CD4-positive, alpha-beta T cell treated with Interleukin-12 subunit alpha and Interleukin-12 subunit beta, for 1 hour (primary cell): ENCODE data around the gene MICB.
A peak's percentile ranks its signal among the peaks of the same experiment; 100 is the strongest.
"Not testable (repeated sequence)": the region's sequence is repeated elsewhere in the genome, so short reads cannot be mapped to it uniquely, and the experiment has no call there.

Experiments used
- DNase-seq: peaks from one replicate; pipeline ENCODE4 v3.0.0-alpha.2; 2020

Gene MICB

DNA sequence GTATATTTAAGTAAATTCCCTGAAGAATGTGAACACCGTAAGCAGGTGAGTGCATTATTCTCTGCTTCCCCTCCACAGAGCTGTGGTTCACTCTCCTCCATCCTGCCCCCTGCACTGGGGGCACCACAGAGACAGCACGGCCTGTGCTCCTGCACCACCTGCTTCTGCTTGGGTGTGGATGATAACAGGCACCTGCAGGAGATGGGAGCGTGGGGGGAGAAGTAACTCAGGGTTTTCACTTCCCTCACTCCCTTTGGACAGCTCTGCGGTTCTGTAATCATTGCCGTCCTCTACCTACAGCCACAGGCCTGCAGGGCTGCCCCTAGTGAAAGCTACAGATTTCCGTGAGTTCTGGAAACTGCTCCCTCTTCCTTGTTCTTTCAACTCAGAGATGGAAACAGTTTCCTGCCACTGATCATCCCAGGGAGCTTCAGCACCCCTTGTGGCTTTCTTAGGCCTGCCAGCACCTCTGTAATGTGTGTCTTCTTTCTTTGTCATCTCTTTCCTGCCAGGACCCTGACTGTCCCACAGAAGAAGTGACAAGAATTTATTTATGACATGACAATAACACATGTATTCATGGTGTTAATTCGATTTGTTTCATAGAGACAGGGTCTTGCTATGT is 21.3 kb upstream of the MICB start:
- DNase-seq, result no peak

DNA sequence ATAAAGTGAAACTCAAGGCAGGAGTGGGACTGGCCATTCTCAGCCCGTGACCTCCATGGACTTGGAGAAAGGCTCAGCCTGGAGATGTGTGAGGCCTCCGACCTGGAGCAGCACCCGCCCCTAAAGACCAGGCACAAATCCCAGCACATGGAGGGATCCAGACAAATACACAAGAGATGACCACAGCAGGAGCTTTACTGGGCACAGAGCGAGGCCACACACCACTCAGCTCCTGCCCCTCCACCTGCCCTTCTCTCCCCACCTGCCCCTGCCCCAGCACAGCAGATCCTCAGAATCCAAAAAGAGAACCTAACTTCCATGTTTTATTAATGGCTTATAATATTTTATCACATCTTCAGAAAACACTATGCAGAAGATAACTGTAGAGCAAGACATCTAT is 20.4 kb upstream of the MICB start:
- no peak for DNase-seq

DNA sequence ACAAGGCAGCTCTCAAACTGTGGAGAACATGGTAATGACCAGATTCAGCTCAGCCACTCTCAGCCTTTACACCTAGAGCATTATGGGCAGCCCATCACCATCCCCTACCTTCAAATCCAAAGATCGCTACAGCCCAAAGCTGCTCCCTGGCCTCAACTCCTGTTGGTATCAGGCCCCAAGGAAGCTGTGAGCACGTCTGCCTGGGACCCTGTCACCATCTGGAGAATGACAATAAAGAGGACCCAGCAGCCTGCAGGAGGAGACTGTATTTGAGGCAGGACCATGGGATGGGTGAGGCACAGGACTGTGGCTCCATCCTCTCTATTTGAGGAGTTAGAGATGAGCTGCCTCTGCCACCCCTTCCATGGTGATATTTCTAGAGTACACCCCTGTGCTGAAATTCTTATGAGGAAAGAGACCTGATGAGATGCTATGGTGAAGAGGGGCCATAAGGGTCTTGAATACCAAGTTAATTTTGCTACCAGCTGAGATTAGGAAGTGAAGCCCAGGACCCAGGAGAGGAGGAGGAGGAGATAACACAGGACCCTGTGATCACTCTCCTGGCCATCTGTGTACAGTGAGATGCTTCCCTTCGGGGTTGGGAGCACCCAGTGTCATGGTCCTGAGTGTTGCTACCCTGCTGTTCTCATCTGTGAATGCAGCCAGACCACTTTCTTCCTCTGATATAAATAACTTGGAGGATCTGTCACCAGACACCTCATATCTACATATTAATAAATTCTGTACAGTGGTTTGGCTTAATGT is 19.6 kb upstream of the MICB start:
- no peak for DNase-seq

DNA sequence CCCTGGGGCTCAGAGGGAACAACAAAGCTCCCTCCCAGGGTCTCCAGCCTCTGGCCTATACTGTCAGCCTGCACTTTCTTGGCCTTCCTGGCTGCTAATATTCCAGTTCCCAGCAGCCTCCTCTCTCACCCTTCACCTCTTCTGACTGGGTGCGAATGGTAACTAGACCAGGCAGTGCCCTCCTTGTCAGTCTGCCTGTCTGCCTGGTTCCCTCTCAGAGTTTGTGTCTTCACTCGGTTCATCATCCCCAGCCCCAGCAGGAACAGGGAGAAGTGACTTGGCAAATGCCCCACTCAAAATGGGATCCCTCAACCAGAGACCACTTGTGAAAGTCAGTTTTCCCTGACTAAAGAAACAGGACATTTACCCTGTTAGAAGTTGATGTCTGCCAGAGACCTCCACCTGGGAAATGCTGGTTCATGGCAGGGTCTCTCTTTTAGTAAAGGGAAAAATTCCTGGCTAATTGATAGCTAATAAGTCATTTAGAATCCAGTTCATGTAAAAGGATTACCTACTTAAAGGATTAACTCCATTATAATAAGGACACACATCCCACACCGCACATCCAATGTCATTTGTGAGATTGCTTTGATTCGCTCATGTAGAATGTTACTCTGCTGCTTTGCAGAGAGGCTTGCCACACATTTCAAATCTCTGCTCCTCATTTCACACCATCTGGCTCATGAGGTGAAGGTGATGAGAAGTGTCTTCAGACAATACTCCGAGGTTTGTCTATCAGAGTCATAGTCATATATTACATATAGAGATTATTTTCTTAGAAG is 18.6 kb upstream of the MICB start:
- no peak for DNase-seq

DNA sequence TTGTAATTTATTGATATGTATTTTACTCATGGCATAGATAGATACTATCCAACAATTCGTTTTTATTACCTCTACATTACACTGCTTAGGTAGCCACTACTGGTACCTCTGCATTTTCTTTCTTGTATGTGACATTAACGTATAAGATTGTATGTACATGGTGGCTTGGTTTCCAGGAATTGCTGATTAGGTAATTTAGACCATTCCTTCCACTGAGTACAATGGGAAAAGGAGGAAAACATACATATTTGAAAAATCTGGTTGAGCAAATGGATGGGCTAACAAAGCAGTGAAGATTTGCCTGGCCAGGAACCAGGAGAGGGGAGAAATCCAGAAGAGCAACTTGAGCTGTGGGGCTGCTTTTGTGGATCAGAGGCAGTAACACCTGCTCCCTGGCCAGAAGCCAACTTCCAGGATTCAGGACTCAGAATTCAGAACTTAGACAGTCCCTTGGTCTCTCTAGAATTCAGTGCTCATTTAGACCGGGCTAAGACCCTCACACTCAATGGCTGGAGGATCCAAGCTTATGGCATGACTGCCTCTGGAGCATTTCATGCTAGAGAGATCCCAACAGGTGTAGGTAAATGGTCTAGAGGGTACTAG is 17.9 kb upstream of the MICB start:
- no peak for DNase-seq

DNA sequence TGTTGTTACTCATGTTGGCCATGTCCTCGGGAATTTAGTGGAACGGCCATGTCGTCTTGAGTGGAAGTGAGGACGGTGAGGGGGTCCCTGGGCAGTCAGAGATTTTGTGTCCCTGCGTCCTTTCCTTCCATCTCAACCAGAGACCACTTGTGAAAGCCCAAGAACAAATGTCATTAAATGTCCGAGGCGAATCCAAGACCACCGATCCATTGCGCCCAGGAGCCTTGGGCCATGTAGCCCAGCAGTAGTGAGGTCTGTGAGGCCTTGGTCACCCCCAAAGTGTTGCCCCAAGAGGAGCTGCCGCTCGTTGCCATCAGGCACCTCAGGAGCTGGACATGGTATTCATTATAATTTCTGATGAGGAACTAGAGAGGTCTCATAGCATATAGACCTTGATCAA is 17.4 kb upstream of the MICB start:
- no peak for DNase-seq

DNA sequence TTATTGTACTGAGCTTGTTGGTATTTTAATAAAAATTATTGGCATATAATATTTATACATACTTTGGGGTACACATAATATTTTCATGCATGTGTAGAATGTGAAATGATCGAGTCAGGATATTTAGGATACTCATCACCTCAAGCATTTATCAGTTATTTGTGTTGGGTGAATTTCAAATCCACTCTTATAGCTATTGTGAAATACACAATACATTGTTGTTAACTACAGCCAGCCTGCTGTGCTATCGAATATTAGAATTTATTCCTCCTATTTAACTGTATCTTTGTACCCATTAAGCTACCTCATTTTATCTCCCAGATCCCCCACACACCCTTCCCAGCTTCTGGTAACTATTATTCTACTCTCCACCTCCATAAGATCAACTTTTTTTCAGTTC is 14.6 kb upstream of the MICB start:
- no peak for DNase-seq

DNA sequence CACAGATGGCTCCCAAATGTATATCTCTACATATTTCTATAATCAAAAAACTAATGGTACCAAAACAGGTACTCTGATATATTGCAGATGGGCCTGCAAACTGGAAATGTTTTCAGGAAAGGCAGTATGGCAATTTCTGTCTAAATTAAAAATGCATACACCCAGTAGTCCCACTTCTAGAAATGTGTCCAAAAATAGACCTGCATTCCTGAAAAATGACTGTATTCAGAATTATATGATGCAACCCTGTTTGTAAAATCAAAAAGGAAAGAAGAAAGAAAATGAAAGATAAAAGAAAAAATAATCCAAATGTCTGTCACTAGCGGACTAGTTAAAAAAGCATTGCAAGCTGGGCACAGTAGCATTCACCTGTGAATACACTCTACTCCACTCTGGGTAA is 12.9 kb upstream of the MICB start:
- no peak for DNase-seq

DNA sequence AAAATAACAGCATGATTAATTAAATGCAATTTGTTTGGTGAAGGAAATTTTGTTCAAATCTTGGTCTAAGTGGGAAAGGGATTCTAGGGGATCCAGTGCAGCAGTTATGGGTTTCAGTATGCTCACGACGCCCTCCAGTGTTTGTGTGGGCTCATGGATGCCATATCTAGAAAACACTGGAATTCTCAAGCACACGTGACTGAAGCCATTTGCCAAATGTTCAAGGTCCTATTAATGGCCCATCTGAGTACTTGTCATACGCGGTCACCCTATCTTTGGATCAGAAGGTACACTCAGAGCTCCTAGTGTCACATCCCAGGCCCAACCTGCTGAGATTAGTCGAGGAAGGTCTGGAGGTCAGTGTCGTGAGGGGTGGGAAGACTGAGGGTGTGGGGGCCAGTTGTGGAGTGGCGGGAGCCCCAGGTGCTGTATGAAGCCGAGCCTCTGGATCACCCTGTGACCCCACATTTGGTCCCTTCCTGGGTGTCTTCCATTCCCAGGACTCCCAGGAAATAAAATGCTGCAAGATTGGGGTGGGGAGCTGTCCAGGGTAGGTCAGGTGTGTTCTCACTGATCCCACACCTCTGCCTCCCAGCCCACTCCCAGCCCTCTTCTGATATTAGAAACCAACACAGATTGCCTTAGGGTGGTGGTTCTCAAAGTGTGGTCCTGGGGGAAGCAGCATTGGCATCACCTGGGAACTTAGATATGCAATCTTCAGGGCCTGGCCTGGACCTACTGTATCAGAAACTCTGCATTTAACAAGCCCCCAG is 11.7 kb upstream of the MICB start:
- not testable (repeated sequence) for DNase-seq

DNA sequence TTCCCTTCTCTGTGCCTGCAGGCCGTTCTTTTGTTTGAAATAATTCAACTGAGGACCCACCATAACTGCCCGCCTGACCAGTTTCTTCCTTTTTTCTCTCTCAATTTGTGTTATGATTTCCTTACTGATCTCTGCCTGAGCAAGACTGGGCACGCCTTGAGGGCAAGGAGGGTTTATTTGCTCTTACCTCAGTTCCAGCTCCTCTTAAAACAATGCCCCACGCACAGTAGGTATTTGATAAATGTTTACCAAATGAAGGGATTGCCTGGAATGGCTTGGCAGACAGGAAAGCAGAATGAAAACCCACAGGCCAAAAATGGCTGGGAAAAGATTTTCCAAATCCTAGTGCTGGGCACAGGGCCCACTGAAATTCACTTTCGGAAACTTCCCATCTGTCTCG is 10.3 kb upstream of the MICB start:
- DNase-seq, result not testable (repeated sequence)

DNA sequence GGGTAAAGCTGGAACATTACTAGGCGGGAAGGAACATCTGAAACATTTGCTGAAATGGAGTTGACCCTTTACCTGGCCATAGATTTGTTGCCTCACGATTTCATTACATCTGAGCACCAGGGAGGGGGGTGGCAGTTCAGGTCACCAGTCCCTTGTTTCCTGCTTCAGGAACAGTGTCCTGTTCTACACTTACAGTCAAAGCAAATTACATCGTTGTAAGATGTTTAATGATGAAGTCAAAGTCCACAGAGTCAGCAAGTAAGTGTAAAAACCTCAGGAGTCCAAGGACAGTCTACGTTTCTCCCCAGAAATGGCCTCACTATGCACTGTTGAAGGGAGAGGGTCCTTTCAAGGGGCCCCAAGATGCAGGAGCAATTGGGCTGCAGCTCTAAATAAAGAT is 8.9 kb upstream of the MICB start:
- DNase-seq, result no peak

DNA sequence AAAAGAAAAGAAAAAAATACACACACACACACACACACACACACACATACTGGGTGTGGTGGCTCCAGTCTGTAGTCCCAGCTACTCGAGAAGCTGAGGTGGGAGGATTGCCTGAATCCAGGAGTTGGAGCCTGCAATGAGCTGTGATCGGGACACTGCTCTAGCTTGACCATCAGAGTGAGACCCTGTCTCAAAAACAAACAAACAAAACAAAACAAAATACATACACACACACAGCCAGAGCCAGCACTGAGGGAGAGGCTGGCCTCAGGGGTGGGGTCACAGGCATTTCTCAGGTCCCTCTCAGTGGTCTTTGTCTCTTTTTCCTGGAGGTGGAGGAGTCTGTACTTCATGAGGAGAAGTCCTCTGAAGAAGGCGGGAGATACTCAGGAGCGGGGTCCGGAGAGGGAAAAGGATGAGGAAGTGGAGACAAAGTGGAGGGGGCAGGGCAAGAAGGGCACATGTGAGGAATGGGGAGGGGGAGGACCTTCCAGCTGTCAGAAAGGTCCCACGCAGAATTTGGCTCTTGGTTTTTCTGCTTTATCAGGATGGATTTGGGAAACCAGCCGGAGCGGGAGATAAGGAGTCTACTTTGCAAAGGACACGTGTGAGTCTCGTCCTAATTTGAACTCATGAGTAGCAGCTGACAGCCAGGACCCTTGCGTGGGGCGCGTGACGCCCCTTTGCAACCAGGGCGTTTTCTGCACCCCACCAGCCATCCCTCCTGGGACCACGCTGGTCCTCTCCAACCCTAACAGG is 7.7 kb upstream of the MICB start:
- DNase-seq, result no peak

DNA sequence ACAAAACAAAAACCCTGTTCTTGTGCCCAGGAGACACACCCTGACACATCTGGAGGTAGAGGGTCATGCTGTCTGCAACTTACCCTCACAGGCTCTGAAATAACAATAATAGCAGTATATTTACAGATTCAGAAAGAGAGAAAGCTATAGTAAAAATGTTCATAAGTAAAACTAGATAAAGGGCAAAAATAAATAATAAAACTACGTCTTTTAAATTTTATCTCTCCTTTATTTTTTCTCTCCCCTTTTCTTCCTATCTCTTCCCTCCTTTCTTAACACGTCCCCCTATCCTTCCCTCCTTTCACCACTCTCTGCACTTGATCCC is 4.4 kb upstream of the MICB start:
- not testable (repeated sequence) for DNase-seq

DNA sequence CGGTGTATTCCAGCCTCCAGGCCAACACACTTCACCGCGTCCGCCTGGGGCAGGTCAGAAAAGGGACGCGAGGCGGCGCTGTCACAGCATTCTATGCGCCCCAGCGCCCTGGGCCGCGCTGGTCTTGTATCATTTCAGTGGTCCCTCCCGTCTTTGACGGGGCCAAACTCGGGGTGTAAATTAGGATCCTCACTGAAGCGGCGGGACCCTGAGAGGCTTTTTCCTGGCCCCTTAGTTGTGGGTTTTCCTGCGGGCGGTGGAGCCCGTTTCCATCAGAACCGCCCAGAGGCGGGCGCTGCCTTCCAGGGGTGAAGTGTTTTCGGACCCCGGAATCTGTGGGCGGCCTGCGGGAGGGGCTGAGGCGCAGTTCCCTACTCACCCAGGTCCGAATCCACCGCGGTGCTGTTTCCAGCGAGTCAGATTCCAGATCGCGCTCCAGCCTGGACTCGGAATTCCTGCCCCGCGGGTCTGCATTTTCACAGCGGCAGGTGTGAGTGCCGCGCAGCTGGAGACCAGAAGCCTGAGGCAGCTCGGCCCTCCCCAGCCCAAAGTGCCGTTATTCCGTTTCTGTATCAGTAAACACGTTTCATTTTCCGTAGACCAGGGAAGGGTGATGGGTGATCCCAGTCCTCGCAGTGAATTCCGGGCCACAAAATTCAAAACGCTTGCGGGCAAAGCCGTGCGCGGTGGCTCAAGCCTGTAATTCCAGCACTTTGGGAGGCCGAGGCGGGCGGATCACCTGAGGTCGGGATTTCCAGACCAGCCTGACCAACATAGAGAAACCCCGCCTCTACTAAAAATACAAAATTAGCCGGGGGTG is 3.9 kb upstream of the MICB start:
- peak; percentile 77 for DNase-seq

DNA sequence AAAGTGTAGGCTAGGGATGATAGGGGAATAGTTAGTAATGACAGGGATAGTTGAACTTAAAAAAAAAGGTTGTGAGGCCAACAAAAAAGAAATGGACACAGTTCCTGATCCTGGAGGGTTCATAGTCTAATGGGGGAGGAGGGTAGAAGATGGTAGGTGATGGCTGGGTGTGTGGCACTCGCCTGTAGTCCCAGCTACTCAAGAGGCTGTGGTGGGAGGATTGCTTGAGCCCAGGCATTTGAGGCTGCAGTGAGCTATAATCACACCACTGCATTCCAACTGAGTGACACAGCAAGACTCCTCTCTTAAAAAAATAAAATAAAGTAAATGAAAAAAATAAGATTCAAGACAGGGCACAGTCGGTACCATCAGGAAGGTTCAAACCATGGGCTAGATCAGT is 2.4 kb upstream of the MICB start:
- DNase-seq, result no peak

DNA sequence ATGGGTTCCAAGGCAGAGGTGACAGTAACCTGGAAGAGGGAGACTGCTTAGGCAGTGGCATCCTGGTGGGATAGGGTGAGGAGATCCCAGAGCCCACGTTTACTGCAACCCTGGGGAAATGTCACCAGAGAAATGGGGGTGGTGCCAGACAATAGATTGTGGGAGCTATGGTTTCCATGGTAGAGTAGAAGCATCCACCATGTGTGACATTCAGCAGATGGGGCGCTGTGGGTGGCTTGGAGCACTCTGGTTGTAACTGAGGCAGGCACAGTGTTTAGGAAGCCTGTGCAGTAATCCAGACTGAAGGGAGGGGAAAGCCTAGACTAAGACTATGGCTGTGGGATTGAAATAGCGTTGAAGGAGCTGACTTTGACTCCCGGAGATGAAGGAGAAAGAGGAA is 1.1 kb upstream of the MICB start:
- not testable (repeated sequence) for DNase-seq

DNA sequence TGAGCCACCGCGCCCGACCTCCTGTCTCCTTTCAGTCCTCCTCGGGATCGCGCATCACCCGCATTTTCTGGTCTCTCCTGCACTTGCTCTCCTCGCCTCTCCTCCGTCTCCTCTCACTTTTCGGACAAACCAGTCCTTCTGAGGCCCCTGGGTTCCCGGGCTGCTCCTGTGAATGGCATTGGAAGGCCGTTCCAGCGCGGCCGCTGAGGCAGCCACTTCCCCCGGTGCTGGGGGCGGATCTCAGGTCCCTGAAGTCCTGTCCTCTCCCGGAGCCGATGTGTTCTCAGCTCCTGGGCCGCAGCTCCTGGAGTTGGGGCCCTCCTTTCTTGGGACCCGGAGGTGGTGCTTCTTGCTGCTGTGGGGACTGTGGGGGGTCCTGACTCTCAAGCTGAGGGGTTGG is 803 bp downstream of the MICB start:
- DNase-seq, result no peak

DNA sequence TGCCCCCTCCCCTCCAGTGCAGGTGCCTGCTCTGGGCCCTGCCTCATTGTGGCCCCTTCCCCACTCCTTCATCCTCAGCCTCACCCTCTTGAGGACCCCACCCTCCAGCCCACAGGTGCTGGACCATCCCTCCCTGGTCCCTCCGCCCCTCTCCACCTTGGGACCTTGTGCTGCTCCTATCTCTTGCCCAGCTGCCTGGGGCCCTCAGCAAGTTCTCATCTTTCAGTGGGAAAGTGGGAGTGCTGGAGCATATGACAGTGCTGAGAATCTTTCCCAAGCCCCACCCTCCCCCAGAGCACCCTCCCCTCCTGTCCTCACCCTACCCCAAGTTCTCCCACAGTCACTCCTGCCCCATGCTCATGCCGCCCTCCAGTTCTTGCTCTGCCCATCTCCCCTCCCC is 1.7 kb downstream of the MICB start:
- DNase-seq, result not testable (repeated sequence)

DNA sequence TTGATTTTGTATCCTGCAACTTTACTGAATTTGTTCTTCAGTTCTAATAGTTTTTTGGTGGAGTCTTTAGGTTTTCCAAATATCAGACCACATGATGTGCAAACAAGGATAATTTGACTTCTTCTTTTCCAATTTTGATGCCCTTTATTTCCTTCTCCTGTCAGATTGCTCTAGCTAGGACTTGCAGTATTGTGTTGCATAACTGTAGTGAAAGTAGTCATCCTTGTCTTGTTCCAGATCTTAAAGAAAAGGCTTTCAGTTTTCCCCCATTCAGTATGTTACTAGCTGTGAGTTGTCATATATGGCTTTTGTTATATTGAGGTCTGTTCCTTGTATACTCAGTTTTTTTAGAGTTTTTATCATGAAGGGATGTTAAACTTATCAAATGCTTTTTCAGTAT is 4.6 kb downstream of the MICB start:
- no peak for DNase-seq

DNA sequence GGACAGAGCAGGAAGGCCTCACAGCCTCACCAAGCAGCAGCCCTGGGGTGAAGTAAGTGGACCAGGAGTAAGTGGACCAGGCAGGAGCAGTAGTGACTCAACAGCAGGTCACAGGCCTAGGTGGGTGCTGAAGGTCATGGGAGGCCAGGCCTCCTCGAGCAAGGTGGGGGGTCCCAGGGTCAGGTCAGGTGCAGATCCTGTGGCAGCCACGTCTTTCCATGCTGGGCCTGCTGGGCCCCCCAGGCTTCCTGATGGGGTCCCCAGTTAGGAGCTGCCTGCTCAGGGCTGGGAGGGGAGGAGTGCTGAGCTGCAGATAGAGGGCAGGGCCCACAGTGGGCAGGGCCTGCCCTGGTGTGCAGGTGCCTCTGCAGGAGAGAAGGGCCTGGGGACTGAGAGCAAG is 11.1 kb downstream of the MICB start:
- DNase-seq, result not testable (repeated sequence)

DNA sequence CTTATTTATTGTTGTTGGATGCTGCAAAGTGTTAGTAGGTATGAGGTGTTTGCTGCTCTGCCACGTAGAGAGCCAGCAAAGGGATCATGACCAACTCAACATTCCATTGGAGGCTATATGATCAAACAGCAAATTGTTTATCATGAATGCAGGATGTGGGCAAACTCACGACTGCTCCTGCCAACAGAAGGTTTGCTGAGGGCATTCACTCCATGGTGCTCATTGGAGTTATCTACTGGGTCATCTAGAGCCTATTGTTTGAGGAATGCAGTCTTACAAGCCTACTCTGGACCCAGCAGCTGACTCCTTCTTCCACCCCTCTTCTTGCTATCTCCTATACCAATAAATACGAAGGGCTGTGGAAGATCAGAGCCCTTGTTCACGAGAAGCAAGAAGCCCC is 12.1 kb downstream of the MICB start:
- no peak for DNase-seq
